GM18868 (cell line): Measurements from ENCODE around the gene LATS2.

Experiments used
- ATAC-seq: cut with Tn5 transposase; IDR thresholded peaks from one replicate; pipeline ENCODE4 v1.9.1; 2021; ENCODE audit warnings: mild to moderate bottlenecking, moderate library complexity; ENCODE audit not compliant: unreplicated experiment

LATS2 gene

DNA sequence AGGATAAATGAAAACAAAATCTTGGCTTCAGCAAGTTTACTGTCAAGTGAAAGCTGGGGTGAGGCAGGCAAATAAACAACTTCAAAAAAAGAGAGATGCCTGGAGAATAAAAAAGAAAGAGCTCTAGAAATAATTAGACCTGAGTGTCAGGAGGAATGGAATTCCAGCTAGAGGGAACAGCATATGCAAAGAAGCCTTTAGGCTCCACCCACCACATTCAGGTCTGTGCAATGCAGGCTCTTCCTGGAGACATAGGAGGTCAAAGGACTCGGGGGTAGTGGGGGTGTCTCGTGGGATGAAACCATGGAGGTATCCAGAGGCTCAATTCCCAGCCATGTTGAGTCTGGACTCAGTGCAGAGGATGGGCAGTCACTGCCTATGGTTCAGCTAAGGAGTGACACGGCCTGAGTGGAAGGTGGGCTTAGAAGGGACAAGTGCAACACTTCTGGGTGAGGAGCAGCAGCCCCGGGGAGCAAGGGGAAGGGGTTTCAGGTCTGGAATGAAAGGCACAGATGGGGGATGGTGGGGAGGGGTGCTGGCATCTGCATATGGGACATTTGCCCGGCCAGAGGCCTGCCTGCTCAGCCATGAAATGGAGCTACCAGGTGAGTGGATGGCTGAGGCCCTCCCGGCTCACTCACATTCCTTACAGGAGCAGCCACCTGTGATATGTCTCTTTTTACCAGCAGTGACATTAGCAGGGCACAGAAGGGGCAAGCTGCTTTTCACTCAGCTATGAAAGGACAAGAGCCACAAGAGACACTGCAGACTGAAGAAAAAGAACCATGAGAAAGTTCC lies 12.3 kb downstream of the LATS2 start:
- ATAC-seq = no peak

DNA sequence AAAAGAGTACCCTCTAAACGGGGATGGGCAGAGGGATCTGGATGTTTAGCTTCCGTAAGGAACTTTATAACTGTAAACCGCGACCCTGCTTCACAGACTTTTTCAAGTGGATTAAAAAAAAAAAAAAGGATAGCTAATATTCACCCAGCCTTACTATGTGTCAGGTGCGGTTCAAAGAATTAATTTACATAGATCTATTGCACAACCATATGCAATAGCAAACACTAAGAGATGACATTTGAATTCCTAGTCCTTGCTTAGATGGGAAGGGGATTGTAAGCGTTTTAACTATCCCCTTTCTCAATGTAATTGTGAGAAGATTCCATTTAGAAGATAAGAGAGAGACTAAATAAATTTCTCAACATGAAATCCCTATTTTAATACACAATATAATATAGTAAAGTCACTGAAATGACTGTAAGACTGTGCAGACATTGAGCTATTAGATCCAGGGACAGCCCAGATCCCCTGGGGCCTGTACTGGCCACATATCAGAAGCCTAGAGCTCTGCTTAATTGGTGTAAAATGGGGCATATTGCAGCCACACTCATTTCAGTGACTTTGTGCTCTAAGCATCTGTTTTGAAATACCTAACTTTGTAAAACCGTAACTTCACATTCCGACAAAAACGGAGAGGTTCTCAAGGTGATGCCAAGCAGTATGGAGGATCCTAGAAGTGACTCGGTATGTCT lies 13.6 kb downstream of the LATS2 start:
- no peak for ATAC-seq

DNA sequence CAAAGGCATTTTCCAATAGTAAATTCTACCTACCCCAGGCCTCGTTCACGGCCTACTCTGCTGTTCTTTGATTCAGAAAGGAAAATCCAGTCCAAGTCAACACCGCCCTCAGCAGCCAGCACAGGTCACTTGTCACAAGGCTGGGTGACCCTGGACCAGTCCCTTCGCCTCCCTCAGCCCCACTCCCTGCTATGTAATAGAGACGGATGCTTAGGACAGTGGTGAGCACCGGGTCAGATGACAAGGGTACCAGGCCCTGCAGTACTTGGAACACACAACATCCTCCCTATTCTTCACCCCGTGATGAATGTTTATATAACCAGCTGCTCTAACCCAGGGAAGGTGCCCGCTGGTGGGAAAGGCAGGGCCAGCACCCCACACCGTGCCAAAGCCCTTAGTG lies 14.3 kb downstream of the LATS2 start:
- ATAC-seq = no peak

DNA sequence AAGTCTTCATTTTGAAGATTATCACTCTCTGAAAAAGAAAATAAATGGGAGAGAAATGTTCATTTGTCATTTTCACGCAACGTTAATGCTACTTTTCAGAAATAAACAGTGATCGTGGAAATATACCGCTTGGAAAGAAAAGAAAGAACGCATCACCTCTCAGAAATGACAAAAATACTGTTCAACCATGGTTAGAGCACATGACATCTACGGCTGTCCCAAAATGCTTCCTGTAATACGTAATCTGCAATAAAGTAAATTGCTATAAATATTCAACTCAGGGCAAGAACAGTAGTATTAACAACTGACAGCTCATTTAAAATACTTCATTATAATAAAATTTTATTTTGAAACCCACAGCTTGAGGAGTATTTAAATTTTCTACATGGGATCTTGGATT lies 15.2 kb downstream of the LATS2 start:
- ATAC-seq = no peak

DNA sequence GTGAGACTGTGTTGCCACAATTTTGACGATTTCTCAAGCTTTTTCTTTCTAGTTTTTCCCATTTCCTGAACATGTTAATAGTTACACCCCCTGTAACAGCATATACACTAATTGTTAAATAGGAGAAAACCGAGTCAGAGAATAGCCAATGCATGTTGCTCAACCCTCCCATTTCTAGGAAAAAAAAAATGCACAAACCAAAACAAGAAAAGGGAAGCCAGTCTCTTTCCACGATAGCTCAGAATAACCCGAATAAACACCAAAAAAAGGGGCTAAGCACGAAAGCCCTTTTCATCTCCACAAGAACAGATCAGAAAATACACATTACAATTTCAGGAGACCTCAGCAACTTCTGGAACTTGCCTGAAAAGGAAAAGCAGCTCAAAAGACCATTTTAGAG lies 16.3 kb downstream of the LATS2 start:
- no peak for ATAC-seq

DNA sequence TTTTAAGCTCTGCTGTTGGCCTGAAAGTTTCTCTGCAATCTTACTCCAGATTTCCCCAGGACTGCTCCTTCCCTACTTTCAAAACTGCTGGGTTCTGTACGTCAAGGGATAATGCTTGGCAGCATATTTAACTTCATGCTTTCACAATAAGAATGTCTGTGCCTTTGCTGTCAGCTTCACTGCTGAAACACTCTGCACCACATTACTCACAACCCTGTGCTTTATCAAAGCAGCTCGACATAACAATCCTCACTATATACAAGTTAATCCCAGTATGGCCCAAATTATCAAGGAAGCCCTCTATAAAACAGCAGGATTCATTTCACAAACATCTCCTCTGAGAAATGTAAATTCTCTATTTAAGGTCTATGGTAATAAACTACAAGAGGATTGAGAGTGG lies 17.5 kb downstream of the LATS2 start:
- no peak for ATAC-seq

DNA sequence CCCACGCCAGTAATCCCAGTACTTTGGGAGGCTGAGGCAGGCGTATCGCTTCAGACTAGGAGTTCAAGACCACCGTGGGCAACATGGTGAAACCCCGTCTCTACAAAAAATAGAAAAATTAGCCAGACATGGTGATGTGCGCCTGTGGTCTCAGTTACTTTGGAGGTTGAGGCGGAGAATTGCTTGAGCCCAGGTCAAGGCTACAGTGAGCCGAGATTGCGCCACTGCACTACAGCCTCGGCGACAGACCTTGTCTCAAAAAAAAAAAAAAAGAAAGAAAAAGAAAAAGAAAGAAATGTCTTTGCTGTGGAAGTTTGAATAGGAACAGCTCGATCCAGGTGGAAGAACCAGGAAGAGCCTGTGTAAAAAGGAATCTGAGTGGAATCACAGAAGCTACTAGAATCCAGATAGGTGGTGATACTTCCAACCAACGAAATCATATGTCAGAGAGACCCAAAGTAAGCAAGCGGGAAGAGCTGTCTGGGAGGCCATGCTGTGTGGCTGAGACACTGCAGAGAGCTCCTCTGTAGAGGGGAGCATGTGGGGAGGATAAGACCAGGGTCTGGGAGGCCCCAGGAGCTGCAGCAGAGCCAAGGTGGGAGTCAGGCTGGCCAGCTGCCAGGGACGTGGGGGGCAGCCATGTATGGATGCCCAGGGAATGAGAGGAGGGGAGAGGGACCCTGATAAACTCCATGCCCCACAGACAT lies 21.1 kb downstream of the LATS2 start:
- peak; percentile 15 for ATAC-seq

DNA sequence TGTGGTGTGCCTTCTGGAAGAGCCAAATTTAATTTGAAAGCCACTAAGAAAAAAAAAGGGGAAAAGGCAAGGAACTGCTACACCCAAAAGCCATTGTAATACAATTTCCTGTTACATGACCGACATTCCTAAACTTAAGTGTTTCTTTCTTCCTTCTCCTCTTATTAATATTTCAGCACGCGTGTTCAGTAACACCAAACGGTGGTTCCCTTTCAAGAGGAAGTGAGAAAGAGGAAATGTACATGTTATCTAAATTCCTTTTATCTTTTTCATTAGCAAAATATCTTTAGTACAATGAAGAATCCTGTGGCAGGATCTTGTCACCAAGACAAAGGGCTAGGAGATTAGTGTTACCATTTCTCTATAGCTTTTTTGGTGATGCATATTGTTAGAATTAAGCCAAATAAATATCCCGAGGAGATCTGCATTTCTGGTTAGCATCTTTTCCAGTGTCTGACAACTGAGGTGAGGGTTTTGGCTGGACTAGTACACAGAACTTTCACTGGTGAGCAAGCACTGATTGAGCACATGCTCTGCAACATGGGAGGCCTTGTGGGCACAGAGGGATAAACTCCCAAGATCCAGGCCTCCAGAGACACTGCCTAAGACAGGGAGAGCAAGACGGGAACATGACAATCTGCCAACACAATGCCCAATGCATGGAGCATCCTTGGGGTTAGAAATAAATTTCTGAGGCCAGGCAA lies 22.1 kb downstream of the LATS2 start:
- ATAC-seq = no peak

DNA sequence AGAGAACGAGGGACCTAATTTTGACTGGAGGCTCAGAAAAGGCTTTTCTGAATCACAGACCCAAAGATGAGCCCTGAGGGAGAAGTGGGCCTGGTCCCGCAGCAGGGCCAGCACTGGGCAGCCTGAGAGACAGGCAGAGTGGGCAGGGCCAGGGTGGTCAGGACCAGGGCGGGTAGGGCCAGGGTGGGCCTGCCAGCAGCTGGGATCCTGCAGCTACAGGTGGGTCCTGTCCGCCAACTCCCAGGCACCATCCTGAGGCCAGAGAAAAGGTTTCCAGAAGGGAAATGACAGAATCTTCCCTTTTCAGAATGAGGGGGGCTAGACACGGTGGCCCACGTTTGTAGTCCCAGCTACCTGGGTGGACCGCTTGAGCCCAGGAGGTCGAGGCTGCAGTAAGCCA lies 23.7 kb downstream of the LATS2 start:
- no peak for ATAC-seq

DNA sequence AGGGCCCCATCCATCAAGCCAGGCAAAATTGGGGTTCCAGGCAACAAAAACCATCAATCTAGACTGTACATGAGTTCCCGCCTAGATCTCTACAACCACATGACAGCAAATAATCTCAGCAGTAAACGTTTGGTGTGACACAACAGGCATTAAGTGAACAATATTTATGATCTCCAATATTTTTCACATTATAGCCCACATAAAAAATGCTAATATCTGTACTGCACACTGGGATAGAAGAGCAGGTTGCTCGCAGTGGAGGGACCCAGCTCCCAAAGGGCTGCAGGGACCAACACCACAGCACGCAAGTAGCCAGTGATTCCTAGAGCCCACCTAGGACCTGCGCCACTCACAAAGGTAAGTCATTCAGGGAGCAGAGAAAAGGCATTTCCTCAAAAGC lies 25.9 kb downstream of the LATS2 start:
- no peak for ATAC-seq

DNA sequence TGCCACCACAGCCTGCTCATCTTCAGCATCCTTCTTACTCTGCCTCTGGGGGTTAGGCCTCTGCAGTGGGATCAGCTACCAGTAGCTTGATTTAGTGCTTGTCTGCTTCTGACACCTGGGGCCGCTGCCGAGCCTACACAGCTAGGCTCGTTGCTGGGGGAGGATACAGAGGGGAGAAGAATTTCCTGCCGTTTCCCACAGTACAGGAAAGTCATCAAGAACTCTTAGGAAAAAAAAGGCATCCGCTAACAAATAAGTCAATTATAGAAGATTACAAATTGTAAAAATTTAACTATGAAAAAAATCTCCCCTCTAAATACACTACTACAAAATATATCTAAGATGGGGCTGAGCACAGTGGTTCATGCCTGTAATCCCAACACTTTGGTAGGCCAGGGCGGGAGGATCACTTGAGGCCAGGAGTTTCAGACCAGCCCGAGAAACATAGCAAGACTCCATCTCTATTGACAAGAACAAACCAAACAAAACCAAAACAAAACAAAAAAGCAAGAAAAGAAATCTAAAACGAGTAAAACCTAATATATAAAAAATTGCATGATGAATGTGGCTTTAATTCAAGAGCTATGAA lies 26.7 kb downstream of the LATS2 start:
- ATAC-seq = peak; percentile 65

DNA sequence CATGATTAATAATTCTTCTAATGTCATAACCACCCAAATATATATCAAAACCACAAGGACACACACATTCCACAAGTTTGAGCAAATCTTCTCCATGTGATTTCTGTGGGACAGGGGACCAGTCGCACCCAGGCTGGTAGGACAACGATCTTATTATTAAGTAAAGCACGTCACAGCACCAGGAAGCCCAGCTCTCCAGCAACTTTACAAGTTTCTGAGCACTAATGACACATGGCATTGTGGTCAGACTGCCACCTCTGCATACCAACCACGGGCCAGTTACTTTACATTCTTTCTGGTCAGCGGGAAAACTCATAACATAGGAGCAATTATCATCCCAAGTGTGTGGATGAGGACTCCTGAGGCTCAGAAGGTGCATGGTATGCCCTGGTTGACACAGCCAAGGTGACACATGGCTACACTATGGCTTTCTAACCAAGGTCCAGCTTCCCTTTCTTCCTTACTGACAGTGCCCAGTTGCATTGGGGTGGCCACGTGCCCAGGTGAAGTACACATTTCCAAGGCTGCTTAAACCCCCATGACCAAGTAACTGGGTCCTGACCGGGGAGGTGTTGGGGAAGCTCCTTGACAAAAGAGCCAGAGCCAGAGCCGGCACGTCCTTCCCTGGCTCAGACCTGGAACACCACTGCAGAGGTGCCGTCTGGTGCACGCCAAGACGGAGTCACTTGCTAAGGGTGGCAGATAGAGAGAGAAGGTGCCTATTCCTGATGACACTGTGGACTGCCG lies 27.4 kb downstream of the LATS2 start:
- no peak for ATAC-seq

DNA sequence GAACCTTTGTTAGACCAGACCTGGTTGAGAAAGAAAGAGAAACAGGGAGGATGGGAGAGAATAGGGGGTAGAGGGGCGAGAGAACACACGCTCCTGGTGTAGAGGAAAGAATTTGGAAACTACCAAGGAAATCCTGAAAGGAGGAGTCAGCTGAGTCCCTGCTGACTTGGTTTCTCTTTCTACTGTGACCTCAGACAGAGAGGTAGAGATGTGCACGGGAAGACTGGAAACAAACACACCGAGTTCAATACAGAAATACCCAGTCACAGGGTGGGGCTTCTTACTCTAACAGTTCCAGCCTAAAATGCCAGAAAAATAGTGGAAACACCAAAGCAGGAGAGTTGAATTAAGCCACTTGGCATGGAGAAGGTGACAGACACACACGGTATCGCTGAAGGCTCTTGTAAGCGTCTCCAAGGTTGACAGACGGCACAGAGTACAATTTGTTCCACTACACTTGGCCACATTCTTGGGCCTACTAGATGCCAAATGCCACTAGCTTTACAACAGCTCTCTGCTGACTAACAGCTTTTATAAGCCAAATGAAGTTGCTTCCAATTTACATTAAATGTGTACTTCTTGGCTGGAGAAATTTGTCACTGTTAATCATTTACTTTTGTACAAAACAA lies 28.1 kb downstream of the LATS2 start:
- no peak for ATAC-seq

DNA sequence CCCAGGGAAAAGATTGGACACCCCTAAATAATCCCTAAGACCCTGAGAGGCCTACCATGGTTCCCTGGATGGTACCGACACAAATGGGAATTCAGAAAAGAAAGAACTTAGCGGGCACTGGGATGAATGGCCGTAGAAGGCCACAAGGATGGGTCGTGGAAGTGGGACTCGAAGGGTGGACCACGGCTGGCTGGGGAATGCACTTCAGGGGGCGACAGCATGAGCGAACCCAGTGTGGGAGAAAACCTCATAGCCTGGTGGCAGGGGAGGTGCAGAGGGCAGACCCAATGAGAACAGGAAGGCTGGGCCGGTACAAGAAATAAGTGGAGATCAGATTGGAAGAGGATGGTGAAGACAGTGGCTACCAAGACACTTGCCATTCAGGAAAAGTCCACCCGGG lies 28.7 kb downstream of the LATS2 start:
- ATAC-seq = no peak

DNA sequence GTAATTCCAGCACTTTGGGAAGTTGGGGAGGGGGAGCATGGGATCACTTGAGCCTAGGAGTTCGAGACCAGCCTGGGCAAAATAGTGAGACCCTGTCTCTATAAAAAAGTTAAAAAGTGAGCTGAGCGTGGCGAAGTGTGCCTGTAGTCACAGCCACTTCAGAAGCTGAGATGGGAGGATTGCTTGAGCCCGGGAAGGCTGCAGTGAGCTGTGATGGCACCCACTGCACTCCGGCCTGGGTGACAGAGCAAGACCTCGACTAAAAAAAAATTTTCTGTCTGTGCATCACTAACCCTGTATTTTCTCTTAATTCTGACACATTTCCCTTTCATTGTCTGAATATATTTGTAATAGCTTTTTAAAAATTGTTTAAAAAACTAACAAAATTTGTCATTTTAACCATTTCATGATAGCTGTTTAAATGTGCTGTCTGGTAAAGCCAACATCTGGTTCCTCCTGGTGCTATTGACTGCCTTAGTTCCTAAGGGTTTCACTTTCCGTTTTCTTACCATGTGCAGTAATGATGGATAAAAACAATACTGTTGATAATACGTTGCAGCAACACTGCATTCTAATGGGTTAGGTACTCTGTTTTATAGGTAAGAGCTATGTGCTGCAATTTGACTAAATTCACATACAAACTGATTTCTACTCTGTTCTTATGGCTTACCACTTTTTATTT lies 29.7 kb downstream of the LATS2 start:
- peak; percentile 44 for ATAC-seq

DNA sequence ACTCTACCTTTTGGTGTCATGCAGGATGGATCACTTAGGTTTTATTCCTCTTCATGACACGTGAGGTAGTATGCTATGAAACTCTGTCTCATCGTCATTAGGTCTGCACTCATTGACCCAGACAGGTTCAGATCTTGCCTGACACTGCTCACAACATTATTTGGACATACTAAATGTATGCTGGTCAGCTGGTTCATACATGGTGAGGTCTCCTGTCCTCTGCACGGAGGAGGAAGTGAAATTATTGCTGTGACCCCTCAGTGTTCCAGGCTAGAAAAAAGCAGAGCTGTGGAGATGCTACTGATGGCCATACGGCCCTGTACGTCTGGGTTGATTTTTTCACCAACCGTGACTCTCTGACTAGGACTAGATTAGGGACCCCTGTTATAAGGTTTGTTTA lies 35.8 kb downstream of the LATS2 start:
- no peak for ATAC-seq

DNA sequence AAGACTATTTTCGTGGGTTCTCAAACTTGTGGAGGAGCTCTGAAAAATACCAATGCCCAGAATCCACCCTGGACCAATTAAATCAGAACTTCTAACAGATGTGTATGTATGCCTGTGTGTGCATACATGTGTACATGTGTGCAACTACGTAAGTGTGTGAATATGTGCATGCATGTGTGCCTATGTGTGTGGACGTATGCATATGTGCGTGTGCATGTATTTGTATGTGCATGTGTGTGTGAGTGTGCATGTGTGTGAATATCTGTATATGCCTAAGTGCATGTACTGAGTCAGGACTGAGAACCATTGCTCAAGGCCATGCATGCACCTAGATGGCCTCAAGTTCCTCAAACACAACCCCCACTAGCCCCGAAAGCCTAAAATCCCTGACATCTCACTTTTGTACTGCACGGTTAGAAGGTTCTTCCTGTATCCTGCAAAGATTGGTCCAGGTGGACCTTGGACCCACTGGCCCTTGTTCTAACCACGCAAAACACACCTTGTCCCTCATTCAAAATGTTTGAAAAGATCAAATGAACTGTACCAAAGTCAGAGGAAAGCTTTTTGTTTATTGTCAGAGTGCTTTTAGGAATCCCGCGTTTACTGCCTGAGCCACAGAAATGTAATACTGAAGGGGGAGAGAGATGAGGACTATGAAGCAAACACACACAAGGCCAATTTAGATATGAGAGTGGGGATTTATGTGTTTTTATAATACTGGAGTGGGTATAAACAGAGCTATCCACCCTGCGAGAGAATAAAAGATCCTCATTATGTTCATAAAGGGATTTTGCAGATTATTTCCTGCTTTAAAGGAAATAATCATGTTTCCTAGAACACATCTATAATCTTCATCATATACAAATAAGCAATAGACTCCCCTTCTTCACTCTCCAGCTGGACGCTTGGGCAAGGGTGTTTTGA lies 39.1 kb downstream of the LATS2 start:
- ATAC-seq = no peak

DNA sequence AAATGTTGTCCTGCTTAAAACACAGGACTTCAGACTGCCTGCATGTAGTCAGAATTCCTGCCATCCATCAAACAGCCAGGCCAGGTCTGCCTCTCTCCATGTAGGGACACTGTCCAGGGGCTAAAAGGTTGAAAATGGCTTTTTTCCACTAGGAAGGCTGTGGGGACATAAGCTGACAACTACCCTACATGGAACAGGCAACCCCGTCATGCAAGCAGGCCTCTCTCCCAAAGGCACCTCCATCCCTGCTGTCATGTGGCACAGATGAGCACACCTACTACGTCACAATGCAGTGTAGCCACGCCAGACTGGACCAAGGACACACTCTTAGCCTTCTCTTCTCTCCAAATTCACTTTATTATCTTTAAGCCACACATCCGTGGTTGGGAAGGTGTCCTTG lies 40.8 kb downstream of the LATS2 start:
- no peak for ATAC-seq
